OCI-LY1 (cell line): Measurements from ENCODE around the gene CDH13.

Experiments used
- H2AFZ ChIP-seq: fragments of 200-600 bp; sonication (generic), shearing (Covaris generic); 2 replicates; pipeline ENCODE4 v1.6.0; 2014; ENCODE audit warnings: antibody characterized with exemption, mild to moderate bottlenecking, low read length
- H3F3A ChIP-seq: fragments of 200-600 bp; sonication (generic), shearing (Covaris generic); 2 replicates; pipeline ENCODE4 v1.6.0; 2014; ENCODE audit warnings: mild to moderate bottlenecking, antibody characterized with exemption, low read length, moderate library complexity; ENCODE audit not compliant: insufficient read depth
- H3K27ac ChIP-seq: fragments of 200-600 bp; sonication (generic); 2 replicates; pipeline ENCODE4 v1.5.1; 2014; ENCODE audit warnings: low read length, mixed run types, mild to moderate bottlenecking, low read depth; ENCODE audit not compliant: poor library complexity, severe bottlenecking
- H3K27me3 ChIP-seq: fragments of 200-600 bp; sonication (generic); 2 replicates; pipeline ENCODE4 v1.6.0; 2014; ENCODE audit warnings: antibody characterized with exemption, mild to moderate bottlenecking, low read length, moderate library complexity; ENCODE audit not compliant: insufficient read depth
- H3K36me3 ChIP-seq: fragments of 200-600 bp; sonication (generic); 2 replicates; pipeline ENCODE4 v1.6.1; 2014; ENCODE audit warnings: mild to moderate bottlenecking, antibody characterized with exemption, low read length, moderate library complexity, mixed read lengths; ENCODE audit not compliant: insufficient read depth
- H3K4me1 ChIP-seq: fragments of 200-600 bp; sonication (generic); 2 replicates; pipeline ENCODE4 v1.5.1; 2014; ENCODE audit warnings: mild to moderate bottlenecking, low read length, moderate library complexity; ENCODE audit not compliant: insufficient read depth, severe bottlenecking
- H3K4me2 ChIP-seq: fragments of 200-600 bp; sonication (generic), shearing (Covaris generic); 2 replicates; pipeline ENCODE4 v1.6.1; 2014; ENCODE audit warnings: low read length
- H3K4me3 ChIP-seq: fragments of 200-600 bp; sonication (generic); 2 replicates; pipeline ENCODE4 v1.5.1; 2014; ENCODE audit warnings: low read length, low read depth, mild to moderate bottlenecking, mixed read lengths; ENCODE audit not compliant: poor library complexity, severe bottlenecking
- H3K79me2 ChIP-seq: fragments of 200-600 bp; shearing (Covaris generic); 2 replicates; pipeline ENCODE4 v1.6.1; 2016; ENCODE audit warnings: mixed run types, low read length, mixed read lengths; ENCODE audit not compliant: insufficient read depth
- H3K9ac ChIP-seq: fragments of 200-600 bp; sonication (generic), shearing (Covaris generic); 2 replicates; pipeline ENCODE4 v1.6.1; 2014; ENCODE audit warnings: mild to moderate bottlenecking, low read length, mixed read lengths
- H3K9me2 ChIP-seq: fragments of 200-600 bp; sonication (generic), shearing (Covaris generic); 2 replicates; pipeline ENCODE4 v1.6.1; 2014; ENCODE audit warnings: low read depth, mild to moderate bottlenecking, low read length, mixed read lengths
- H3K9me3 ChIP-seq: fragments of 200-600 bp; shearing (Covaris generic); 2 replicates; pipeline ENCODE4 v1.6.1; 2014; ENCODE audit warnings: low read length, mixed read lengths
- H4K20me1 ChIP-seq: fragments of 200-600 bp; sonication (generic), shearing (Covaris generic); 2 replicates; pipeline ENCODE4 v1.6.0; 2016; ENCODE audit warnings: mild to moderate bottlenecking, low read length; ENCODE audit not compliant: insufficient read depth
- CTCF ChIP-seq: fragments of 200-600 bp; sonication (generic), shearing (Covaris generic); IDR thresholded peaks from 2 replicates; pipeline ENCODE4 v1.5.1; 2017; ENCODE audit warnings: mild to moderate bottlenecking, antibody characterized with exemption, low read length, moderate library complexity, mixed read lengths
- EZH2 ChIP-seq: fragments of 200-600 bp; sonication (generic), shearing (Covaris generic); IDR thresholded peaks from 2 replicates; pipeline ENCODE4 v1.8.0; 2017; ENCODE audit warnings: borderline replicate concordance, mixed run types, mild to moderate bottlenecking, antibody characterized with exemption, low read length, moderate library complexity, mixed read lengths

Gene CDH13

DNA sequence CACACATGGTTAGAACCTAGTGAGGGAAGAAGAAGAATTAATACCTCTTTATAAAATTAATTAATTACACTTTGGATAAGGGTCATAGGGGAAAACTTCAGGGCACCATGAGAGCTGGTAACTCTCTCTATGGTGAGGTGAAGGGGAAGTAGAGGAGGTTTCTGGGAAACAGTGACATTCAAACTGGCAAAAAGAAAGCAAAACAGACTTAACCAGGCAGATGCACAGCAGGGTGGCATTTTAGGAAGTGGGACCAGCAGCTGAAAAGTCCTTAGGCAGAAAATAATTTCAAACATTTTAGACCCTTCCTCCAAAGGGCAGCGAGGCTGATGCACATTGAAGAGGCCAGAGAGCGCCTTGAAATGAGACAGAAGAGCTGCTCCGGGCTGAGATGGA lies 157.8 kb downstream of the CDH13 start:
- Histone ChIP-seq H3K9ac (no peak overlapping the region), H4K20me1 (no peaks in the 10 kb centered on the region), H3K4me3 (no peak overlapping the region), H3K36me3 (no peaks in the 10 kb centered on the region), H2AFZ (no peak overlapping the region), H3K9me2 (no peaks in the 10 kb centered on the region), H3K9me3 (no peaks in the 10 kb centered on the region), H3K79me2 (no peaks in the 10 kb centered on the region), H3K4me1 (no peaks in the 10 kb centered on the region), H3K27ac (no peak overlapping the region), H3K4me2 (no peak overlapping the region), H3F3A (no peaks in the 10 kb centered on the region), H3K27me3 (no peaks in the 10 kb centered on the region)
- TF ChIP-seq CTCF (no peak), EZH2 (no peak)

- Histone ChIP-seq H4K20me1 (no peaks in the 10 kb centered on the region), H3K27ac (no peak overlapping the region), H3K9ac (no peak overlapping the region), H3K4me3 (no peak overlapping the region), H3F3A (no peaks in the 10 kb centered on the region), H3K27me3 (no peaks in the 10 kb centered on the region), H3K36me3 (no peaks in the 10 kb centered on the region), H3K9me2 (no peaks in the 10 kb centered on the region), H3K9me3 (no peaks in the 10 kb centered on the region), H3K4me1 (no peaks in the 10 kb centered on the region), H2AFZ (no peak overlapping the region), H3K79me2 (no peaks in the 10 kb centered on the region), H3K4me2 (no peak overlapping the region)
- TF ChIP-seq CTCF = no peak
- no peak for TF ChIP-seq EZH2
Measured at GRCh38 chr16:82788225-82788624, 161.5 kb downstream of the CDH13 start.

- Histone ChIP-seq H3K4me1 (no peaks in the 10 kb centered on the region), H2AFZ (no peak overlapping the region), H3K27ac (no peak overlapping the region), H3K4me2 (no peak overlapping the region), H3K36me3 (no peaks in the 10 kb centered on the region), H3K79me2 (no peaks in the 10 kb centered on the region), H3K9ac (no peak overlapping the region), H3K4me3 (no peak overlapping the region), H3F3A (no peaks in the 10 kb centered on the region), H3K9me2 (no peaks in the 10 kb centered on the region), H4K20me1 (no peaks in the 10 kb centered on the region), H3K9me3 (no peaks in the 10 kb centered on the region), H3K27me3 (no peaks in the 10 kb centered on the region)
- TF ChIP-seq CTCF (no peak), EZH2 (no peak)
Measured at GRCh38 chr16:82788919-82789318, 162.2 kb downstream of the CDH13 start.
